Right forelimb (tissue), 1 donor: ENCODE measurements around the gene ZFR.
"Not testable (repeated sequence)": the region's sequence is repeated elsewhere in the genome, so short reads cannot be mapped to it uniquely, and the experiment has no call there.

Experiments used
- DNase-seq: peaks from one replicate; pipeline ENCODE4 v3.0.0-alpha.2; 2018

ZFR gene

GRCh38 chr5:32405507-32405906 lies 39.0 kb downstream of the ZFR start:
- no peak for DNase-seq

DNA sequence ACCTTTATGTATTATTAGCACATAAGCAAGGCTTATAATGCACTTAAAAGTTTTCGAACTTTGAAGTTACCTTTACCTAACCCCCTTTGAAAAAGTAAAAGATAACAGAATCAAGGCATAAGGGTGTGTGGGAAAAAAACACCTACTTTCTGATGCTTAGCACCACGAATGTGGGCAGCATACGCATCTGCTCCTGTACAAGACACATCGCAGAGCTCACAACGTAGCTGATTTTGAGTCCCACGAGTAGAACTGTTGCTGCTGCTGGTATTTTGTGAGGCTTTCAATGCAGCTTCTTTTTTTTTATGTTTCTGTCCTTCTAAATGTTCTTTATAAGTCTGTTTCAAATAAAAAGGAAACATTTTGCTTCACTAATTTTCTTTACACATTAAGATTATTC lies 40.8 kb downstream of the ZFR start:
- no peak for DNase-seq

- no peak for DNase-seq
These were observed 44.1 kb downstream of the ZFR start for GRCh38 chr5:32400401-32400800.

- not testable (repeated sequence) for DNase-seq
These were observed 45.8 kb downstream of the ZFR start for GRCh38 chr5:32398754-32399153.

- no peak for DNase-seq
These were observed 49.6 kb downstream of the ZFR start for GRCh38 chr5:32394981-32395380.

GRCh38 chr5:32392039-32392438 lies 52.5 kb downstream of the ZFR start:
- DNase-seq, result no peak

DNA sequence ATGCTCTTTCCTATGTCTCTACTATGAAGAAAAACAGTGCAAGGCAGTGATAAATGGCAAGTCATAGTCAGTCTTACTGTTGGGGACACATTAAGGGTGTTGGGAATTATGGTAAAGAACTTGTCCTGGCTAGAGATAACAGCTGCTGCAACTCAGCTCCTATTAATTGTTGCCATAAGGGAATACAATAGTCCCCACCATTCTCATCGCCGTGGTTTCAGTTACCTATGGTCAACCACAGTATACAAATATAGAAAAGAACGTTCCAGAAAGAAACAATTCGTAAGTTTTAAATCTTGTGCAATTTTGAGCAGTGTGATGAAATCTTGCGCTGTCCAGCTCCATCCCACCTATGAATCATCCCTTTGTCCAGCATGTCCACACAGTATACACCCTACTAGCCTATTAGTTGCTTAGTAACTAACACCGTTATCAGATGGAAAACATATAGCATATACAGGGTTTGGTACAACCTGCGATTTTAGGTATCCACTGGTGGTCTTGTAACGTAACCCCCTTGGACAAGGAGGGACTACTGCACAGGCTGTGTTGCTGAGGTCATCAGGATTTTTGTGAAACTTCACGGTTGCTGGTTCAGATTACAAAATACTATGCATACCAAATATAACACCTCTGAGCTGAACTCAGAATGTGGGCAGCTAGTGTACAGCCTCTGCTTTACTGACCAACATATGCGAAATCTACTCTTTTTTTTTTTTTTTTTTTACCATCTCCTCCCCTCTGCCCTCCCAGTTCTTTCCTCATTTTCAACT lies 53.5 kb downstream of the ZFR start:
- DNase-seq, result no peak

DNA sequence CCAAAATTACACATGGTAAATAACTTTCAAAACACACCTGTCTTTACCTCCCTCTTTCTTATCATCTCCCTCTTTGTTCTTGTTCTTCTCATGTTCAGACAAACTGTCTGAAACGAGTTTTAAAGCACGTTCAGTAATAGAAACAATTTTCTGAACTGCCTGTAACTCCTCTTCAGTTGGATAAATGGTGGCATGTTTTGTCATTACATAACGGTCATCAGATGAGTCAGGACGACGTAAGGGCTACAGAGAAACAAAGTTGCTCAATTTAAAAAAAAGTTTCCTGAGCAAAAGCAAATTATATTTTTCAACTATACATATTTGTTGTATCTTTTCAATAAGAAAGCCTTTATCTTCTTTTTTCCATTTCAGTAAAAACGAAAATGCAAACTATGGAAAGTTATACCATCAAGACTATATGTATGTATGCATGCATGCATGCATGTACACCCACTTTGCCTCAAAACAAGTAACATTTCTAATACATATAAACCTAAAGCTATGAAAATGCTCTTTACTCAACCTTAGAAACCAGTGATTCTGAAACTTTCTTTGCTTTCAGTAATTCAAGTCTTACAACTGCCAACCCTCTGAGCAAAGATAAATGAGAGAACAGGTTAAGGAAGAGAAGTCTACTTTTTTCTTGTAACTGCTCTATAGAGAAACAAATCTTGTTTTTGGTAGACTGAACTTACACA lies 56.0 kb downstream of the ZFR start:
- DNase-seq, result no peak

DNA sequence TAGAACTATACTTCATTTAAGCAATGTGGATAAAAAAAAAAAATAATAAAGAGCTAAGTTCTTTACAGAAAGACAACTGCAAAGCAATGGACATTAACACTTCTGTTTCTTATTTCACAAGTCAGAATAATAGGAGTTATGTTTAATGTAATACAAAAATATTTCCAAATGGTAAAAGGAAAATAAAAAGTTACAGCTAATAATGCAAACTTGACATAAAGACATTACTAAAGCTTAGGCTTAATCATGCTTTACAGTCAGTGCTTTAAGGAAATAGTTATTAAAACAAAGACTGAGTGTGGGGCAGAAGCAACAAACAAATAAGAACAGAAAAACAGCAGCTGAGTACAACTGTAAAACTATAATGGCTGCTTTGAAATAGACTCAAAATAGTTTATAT lies 56.7 kb downstream of the ZFR start:
- DNase-seq, result no peak

- no peak for DNase-seq
These were observed 57.3 kb downstream of the ZFR start for GRCh38 chr5:32387211-32387610.

GRCh38 chr5:32384621-32385020 lies 59.9 kb downstream of the ZFR start:
- DNase-seq, result no peak

DNA sequence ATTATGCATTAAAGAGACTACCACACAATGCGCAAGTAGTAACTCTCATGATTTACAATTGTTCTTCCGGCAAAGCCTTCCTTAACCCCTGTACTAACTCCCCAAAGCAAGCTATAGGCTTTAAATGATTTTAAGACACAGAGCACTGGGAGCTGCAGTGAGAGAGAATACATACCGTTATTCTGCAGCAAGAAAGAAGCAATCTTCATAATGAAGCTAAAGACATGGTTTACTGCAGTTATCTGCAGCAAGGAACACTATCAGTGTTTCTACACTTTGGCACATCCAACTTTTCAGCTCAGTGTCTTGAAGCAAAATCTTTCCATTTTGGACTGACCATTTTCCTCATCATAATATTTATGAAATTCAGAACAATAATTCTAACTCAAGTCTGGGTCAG lies 61.0 kb downstream of the ZFR start:
- no peak for DNase-seq

- no peak for DNase-seq
These were observed 61.5 kb downstream of the ZFR start for GRCh38 chr5:32383065-32383464.

- DNase-seq, result no peak
These were observed 65.1 kb downstream of the ZFR start for GRCh38 chr5:32379421-32379820.

- DNase-seq, result no peak
These were observed 65.6 kb downstream of the ZFR start for GRCh38 chr5:32378966-32379365.

DNA sequence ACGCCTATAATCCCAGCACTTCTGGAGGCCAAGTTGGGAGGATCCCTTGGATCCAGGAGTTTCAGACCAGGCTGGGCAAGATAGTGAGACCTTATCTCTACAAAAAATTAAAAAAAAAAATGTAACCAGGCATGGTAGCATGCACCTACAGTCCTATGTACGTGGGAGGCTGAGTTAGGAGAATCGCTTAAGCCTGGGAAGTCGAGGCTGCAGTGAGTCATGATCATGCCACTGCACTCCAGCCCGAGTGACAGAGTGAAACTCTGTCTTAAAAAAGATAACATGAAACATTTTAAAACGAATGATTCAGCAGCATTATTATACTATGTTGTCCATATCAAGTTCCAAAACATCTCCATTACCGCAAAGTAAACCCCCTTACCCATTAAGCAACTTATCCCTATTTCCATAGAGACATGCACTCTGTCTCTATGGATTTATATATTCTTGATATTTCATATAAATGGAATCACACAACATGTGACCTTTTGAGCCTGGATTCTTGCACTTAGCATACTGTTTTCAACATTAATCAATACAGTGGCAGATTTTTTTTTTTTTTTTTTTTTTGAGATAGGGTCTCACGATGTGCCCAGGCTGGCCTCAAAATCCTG lies 74.9 kb downstream of the ZFR start:
- DNase-seq, result no peak

GRCh38 chr5:32369032-32369431 lies 75.5 kb downstream of the ZFR start:
- DNase-seq, result no peak

GRCh38 chr5:32367271-32367670 lies 77.3 kb downstream of the ZFR start:
- not testable (repeated sequence) for DNase-seq

DNA sequence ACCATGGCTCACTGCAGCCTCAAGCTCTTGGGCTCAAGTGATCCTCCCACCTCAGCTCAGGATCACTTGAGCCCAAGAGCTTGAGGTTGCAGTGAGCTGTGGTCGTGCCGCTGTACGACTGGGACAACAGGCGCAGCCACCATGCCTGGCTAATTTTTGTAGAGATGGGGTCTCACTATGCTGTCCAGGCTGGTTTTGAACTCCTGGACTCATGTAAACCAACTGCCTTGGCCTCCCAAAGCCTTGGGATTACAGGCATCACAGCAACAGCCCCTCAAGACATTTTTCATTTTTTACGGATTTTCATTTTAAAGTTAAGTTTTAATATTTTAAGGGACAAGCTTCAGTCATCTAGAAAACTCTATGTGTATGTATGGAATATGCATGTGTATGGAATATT lies 78.9 kb downstream of the ZFR start:
- no peak for DNase-seq

DNA sequence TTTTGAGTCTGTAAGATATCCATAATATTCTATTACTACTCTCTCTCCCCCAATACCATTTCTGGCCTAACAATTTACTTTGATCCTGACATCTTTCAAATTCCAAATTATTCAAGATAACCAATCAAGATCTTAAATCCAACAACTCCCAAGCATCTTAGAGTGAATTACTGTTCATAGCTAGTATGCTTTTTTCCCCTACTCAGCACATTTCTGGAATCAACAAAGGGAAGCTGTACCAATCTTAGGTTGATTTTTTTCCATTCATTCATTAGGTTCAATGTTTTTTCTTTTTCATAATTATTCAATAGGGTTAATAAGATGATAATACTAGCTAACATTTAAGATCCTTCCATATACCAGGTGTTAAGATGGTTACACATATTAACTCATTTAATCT lies 81.5 kb downstream of the ZFR start:
- no peak for DNase-seq

- no peak for DNase-seq
These were observed 82.0 kb downstream of the ZFR start for GRCh38 chr5:32362527-32362926.

DNA sequence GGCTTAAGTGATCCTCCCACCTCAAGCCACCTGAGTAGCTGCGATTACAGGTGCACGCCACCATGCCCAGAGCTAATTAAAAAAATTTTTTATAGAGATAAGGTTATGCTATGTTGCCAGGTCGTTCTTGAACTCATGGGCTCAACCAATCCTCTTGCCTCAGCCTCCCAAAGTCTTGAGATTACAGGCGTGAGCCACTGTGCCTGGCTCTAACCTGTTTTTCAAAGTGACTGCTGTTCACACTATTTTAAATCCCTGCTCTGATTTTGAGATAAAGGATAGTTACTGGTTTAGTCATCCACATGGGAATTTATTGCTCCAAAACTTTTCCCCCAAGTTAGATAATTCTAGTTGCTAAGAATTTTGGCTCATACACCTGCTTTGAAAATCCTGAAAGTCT lies 83.6 kb downstream of the ZFR start:
- DNase-seq, result no peak

- no peak for DNase-seq
These were observed 85.9 kb downstream of the ZFR start for GRCh38 chr5:32358611-32359010.

GRCh38 chr5:32357658-32358057 lies 86.9 kb downstream of the ZFR start:
- DNase-seq, result no peak
